ENCODE results near the gene ZNF367. TPM values are rescaled to one million over a fixed set of nuclear protein-coding genes. Genes with fewer than 3 reads are reported as not detected.

The ZNF367 gene
- total RNA-seq, 1 donor from 2014 or later, result 8.0 TPM

- DNase-seq, result no peak
Measured at GRCh38 chr9:96436456-96437126, 18.4 kb upstream of the ZNF367 start.

DNA sequence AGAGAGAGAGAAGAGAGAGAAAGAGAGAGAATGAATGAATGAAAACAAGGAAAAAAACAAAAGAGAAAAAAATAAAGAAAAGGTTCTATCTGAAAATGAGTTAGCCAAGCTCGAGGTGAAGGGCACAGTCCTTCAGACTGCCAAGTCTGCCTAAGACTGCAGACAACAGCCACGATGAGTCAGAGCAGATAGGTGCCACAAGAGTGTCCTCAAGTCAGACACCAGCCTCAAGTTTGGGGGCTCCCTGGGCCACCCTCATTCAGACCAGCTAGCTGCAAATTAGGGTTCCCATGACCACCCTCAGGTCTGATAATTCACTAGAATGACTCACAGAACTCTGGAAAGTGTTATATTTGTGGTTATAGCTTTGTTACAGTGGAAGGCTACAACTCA lies 17.9 kb upstream of the ZNF367 start:
- DNase-seq, result no peak

- no peak for DNase-seq
Measured at GRCh38 chr9:96435345-96435744, 17.2 kb upstream of the ZNF367 start.

GRCh38 chr9:96430377-96430776 lies 12.2 kb upstream of the ZNF367 start:
- no peak for DNase-seq

DNA sequence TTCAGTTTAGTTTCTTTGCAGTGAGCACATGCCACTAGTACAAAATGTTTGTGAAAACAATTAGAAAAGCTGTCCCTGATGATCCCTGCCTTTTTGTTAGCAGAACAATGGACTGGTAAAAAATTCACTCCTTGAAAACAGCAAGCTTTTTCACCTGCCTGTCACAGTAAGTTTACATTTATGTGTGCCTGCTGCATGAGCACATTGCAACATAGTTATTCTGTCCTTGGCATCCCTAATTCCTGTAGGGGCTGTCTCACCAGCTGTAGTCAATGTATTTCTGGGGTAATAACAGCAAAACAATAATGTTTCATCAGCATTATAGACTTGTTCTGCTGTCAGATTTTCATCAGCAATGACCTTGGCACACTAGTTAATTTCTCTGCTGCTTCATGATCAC lies 11.6 kb upstream of the ZNF367 start:
- no peak for DNase-seq

- no peak for DNase-seq
Measured at GRCh38 chr9:96425500-96426169, 7.5 kb upstream of the ZNF367 start.

DNA sequence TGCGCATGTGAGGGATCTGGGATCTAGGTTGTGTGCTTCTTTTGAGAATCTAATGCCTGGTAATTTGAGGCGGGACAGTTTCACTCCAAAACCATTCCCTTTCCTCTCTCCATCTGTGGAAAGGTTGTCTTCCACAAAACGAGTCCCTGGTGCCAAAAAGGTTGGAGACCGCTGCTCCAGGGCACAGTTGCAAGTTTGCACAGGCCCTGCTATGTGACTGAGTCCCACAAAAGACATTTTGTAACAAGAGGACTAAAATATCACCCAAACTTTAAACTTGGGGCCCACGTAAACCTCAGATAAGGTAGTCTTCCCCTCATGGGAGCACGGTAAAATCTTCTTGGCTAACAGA lies 5.8 kb upstream of the ZNF367 start:
- DNase-seq, result no peak

DNA sequence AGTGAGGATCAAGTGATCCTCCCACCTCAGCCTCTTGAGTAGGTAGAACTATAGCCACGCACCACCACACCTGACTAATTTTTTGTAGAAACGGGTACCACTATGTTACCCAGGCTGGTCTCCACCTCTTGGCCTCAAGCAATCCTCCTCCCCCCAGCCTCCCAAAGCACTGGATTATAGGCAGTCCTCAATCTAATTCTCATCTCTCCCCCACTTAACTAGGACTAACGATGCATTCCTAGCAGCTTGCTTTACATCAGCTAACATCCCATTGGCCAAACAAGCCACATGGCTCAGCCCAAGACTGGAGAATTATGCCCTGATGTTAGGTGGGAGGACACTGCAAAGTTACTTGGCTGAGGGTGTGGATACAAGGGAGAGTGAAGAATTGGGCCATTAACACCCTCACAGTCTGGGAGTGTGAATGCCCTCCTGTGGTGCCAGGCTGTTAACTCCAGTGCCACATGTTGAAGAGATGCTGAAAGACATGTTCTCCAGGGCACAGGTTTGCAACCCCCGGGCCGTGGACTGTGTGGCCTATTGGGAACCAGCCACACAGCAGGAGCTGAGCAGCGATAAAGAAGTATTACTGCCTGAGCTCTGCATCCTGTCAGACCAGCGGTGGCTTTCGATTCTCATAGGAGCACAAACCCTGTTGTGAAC lies 5.3 kb upstream of the ZNF367 start:
- DNase-seq, result no peak

DNA sequence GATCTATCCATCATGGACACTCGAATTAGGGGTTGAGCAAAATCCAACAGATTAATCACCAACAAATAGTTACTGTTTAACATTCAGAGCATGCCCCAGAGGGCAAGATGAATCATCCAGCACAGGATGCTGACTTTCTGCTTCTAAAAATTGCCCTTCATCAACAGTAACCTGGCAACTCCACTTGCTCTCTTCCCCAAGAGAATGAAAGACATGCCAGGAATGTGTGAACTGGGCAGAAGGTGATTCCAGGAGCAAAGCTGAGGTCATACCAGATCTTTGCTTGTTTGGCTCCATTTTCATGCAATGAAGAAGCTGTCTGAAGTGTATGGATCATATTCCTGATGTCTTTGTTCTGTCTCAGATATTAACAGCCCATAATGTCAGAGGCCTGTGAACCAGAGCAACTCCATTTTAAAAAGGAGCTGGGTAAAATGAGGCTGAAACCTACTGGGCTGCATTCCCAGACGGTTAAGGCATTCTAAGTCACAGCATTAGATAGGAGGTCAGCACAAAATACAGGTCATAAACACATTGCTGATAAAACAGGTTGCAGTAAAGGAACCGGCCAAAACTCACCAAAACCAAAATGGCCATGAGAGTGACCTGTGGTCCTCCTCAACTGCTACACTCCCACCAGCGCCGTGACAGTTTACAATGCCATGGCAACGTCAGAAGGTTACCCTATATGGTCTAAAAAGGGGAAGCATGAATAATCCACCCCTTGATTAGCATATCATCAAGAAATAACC lies 2.5 kb upstream of the ZNF367 start:
- peak; percentile 97 for DNase-seq

DNA sequence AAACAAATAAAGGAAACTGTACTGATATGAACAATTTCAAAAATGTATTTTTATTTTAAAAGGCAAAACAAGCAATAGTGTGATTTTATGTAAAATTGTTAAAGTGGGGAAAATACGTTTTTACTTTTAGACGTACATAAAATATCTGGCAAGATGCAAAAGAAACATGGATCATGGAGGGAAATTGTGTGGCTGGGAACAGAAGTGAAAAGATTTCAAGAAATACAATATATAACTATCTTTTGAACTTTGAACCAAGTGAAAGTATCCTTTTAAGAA lies 1.5 kb upstream of the ZNF367 start:
- DNase-seq, result peak; percentile 19

- peak; percentile 74 for DNase-seq
Measured at GRCh38 chr9:96418920-96419690, 935 bp upstream of the ZNF367 start.

DNA sequence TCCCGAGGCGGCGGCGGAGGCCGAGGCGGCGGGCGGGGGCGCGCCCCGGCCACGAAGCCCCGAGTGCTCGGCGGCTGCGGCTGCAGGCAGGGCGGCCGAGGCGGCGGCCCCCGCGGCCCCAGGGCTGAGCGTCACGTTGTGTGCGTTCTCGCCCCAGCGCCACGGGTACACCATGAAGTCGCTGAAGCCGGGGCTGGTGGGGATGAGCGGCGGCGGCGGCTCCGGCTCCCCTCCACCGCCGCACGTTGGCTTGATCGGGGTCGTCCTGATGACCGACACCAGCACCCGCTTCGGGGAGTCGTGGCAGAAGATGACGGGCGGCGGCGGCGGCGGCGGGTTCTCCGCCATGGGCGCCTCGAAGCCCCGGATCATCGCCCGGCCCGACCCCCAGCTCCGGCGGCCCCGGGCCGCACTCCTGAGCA lies 498 bp downstream of the ZNF367 start:
- DNase-seq, result no peak

DNA sequence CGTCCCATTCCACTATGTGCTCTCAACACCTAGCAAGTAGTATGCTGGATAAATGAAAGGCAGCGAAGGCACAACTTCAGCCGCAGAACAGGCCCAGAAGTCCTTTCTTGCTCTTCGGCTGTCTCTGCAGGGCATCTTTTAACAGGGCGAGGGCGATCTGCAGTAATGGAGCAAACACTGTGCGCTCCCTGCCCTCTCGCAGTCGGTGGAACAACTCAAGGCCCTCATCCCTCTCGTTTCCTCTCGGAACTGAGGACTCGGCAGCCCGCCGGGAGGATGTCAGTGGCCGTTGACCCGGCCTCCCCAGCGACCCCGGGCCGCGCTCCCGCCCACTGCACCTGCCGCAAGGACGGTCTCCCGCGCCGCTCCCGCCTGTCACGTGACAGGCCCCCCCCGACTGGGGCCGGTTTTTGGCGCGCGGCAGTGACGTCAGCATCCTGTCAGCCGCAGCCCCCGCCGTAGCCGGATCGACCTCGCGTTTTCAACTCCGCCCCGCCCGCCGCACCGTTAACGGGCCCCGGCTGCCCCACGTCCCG lies 1.1 kb downstream of the ZNF367 start:
- peak; percentile 92 for DNase-seq

DNA sequence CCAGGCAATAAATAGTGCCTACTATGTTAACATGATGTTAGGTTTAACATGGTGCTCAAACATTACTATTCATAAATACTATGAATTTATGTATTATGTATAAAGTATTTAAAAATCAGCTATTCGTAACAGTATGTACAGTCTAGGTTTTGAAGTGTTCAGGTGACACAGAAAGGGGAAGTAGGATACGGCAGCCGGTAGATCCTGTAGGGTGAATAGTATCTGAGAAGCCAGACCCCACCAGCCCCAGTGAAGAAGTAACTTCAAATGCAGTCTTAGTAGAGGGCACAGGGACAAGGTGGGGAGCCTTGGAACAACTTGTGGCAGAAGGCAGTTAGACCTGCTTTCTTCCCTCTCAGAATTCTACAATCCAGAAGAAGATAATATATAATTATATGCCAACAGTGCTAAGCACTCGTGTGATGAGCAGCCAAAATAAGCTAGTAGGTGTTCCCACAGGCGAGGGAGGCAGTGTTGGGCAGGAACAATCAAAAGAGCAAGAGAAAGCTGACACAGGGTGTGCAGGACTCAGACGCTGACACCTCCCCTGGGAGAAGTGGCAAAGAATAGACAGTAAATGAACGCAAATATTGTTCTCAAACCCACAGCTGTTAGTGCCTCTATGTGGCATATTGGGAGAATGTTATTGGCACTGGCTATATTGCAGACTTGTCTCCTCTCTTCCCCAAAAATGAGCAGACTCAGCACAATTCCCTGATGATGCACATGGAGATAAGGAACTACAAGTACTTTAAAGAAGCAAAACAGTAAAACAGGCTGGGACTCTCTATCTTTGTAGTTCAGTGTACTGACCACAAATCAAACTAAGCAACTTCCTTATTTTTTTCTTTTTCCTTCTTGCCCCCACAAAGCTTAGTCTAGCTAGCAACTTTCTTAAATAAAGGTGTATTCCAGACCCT lies 4.6 kb downstream of the ZNF367 start:
- DNase-seq, result peak; percentile 12

GRCh38 chr9:96412174-96412913 lies 5.8 kb downstream of the ZNF367 start:
- no peak for DNase-seq

GRCh38 chr9:96411129-96411838 lies 6.9 kb downstream of the ZNF367 start:
- DNase-seq, result no peak

DNA sequence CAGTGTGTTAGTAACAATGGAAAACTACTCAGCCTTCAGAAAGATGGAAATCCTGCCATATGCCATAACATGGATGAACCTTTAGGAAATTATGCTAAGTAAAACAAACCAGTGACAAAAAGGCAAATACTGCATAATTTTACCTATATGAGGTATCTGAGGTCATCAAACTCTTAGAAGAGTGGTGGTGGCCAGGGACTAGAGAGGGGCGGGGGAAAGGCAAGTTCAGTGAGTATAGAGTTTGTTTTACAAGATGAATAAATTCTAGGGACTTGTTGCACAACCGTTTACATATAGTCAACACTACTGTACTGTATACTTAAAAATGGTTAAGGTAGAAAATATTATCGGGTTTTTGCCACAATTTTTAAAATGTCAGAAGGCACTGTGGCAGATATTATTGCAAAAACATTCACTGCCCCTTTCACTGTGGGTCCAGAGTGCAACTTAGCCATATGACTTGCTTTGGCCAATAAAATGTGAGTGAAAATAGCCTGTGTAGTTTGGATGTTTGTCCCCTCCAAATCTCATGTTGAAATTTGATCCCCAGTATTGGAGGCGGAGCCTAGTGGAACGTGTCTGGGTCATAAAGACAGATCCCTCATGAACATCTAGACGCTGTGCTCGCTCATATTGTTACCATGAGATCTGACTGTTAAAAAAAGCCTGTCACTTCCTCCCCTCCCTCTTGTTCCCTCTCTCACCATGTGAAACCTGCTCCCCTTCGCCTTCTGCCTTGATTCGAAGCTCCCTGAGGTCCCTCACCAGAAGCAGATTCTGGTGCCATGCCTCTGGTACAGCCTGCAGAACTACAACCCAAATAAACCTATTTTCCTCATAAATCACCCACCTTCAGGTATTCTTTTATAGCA lies 9.5 kb downstream of the ZNF367 start:
- no peak for DNase-seq

DNA sequence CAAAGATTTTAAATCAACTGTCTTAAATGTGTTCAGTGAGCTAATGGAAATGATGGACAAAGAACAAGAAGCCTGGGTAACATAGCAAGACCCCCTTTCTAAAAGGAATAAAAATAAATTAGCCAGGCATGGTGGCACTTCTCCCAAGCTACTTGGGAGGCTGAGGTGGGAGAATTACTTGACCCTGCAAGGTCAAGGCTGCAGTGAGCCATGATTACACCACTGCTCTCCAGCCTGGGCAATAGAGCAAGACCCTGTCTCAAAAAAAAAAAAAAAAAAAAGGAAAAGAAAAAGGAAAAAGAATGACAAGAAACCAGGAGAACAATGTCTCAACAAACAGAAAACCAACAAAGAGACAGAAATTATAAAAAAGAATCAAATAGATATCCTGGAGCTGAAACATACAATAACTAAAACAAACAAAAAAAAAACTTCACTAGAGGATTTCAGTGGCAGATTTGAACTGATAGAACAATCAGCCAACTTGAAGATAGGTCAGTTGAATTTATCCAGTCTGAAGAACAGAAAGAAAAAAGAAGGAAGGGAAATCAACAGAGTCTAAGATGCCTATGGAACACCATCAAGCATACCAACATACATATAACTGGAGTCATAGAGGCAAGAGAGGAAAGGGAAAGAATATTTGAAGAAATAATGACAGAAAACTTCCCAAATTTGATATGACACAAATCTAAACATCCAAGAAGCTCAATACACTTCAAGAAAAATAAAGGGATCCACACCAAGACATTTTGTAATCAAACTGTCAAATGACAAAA lies 17.8 kb downstream of the ZNF367 start:
- DNase-seq, result no peak
